Metanephros (tissue), 1 donor: ENCODE measurements around the gene SERP2. TPM values are rescaled to one million over a fixed set of nuclear protein-coding genes. Genes with fewer than 3 reads are reported as not detected.

ENCODE experiments used
- total RNA-seq: library from RNA; depleted of rRNA; stranded (reverse); fragments of >200 nt; gene quantifications from one replicate; pipeline ENCODE4 v1.2.3, GENCODE V29; 2014

The SERP2 gene
- total RNA-seq: 8.5 TPM

GRCh38 chr13:44373601-44374347 lies at the start of gene SERP2:
Gene SERP2 (plus strand): TSS chr13:44373824. CDS start chr13:44374026, 202 bp downstream.

Other genes with a start within 250 kb of the SERP2 start
- 208 TPM for gene TSC22D1, start 202.5 kb downstream of the SERP2 start, total RNA-seq